ENCODE results near the gene NPIPA5. TPM values are rescaled to one million over a fixed set of nuclear protein-coding genes. Genes with fewer than 3 reads are reported as not detected.
"Not testable (repeated sequence)": the region's sequence is repeated elsewhere in the genome, so short reads cannot be mapped to it uniquely, and the experiment has no call there.

The NPIPA5 gene
- total RNA-seq, 1 donor from 2014 or later, result 16.0 TPM

- H3K36me3 Mint-ChIP-seq (ENCODE audit: low read depth); H3K27ac Mint-ChIP-seq; H3K9me3 Mint-ChIP-seq; H3K4me3 Mint-ChIP-seq (ENCODE audit: low read depth); H3K4me1 Mint-ChIP-seq (ENCODE audit: low read depth); H3K27me3 Mint-ChIP-seq (ENCODE audit: low read depth); DNase-seq (ENCODE audit: low spot score); intact Hi-C loops (cut with micrococcal nuclease): not testable (repeated sequence)
Measured at GRCh38 chr16:15357495-15357894, 20.6 kb downstream of the NPIPA5 start.

DNA sequence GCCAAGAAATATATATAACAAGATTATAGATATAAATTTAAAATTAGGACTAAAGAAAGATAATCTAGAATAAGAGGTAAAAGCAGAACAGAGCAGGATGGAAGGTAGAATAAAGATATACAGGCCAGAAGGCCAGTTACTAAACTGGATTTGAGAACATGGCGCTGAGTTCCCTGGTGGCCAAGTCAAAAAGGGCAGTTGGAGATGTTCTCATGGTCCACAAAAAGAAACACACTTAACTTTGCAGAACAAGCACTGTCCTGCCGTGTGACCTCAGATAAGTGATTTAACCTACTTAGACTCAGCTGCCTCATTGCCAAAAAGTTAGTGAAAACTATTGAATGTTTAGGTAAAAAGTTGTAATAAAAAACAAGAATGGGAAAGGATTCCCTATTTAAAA lies 23.2 kb downstream of the NPIPA5 start:
- intact Hi-C loops (cut with micrococcal nuclease); H3K9me3 Mint-ChIP-seq; H3K27me3 Mint-ChIP-seq (ENCODE audit: low read depth); H3K27ac Mint-ChIP-seq; H3K36me3 Mint-ChIP-seq (ENCODE audit: low read depth); H3K4me1 Mint-ChIP-seq (ENCODE audit: low read depth); DNase-seq (ENCODE audit: low spot score); H3K4me3 Mint-ChIP-seq (ENCODE audit: low read depth): not testable (repeated sequence)

DNA sequence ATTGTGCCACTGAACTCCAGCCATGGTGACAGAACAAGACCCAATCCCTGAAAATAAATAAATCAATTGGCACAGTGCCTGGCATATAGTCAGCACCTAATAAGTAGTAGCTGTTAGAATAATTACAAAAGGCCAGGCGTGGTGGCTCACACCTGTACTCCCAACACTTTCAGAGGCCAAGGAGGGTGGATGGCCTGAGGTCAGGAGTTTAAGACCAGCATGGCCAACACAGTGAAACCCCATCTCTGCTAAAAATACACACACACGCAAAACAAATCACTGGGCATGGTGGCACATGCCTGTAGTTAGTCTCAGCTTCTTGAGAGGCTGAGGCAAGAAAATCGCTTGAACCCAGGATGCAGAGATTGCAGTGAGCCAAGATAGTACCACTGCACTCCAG lies 25.2 kb downstream of the NPIPA5 start:
- H3K4me3 Mint-ChIP-seq (ENCODE audit: low read depth); H3K27me3 Mint-ChIP-seq (ENCODE audit: low read depth); H3K9me3 Mint-ChIP-seq; H3K36me3 Mint-ChIP-seq (ENCODE audit: low read depth); H3K4me1 Mint-ChIP-seq (ENCODE audit: low read depth); intact Hi-C loops (cut with micrococcal nuclease); DNase-seq (ENCODE audit: low spot score); H3K27ac Mint-ChIP-seq: not testable (repeated sequence)

DNA sequence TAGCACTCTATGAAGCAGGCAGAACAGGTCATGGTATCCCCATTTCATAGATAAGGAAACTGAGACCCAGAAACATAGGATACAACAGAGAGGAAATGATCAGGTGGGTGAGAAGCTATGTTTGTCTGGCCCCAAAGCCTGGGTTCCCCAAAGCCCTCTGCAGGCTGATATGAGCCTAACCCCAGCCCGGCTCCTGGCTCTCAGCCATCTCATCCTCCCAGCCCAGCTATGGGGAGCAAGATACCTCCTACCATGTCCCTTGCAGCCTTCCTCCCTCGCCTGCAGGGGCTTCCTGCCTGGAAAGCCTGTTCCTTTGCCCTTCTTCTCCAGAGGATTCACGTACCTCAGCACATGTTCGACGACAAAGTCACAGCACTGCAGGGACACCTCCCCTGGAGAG lies 26.3 kb downstream of the NPIPA5 start:
- intact Hi-C loops (cut with micrococcal nuclease); H3K9me3 Mint-ChIP-seq; DNase-seq (ENCODE audit: low spot score); H3K36me3 Mint-ChIP-seq (ENCODE audit: low read depth); H3K4me1 Mint-ChIP-seq (ENCODE audit: low read depth); H3K27ac Mint-ChIP-seq; H3K27me3 Mint-ChIP-seq (ENCODE audit: low read depth); H3K4me3 Mint-ChIP-seq (ENCODE audit: low read depth): not testable (repeated sequence)

DNA sequence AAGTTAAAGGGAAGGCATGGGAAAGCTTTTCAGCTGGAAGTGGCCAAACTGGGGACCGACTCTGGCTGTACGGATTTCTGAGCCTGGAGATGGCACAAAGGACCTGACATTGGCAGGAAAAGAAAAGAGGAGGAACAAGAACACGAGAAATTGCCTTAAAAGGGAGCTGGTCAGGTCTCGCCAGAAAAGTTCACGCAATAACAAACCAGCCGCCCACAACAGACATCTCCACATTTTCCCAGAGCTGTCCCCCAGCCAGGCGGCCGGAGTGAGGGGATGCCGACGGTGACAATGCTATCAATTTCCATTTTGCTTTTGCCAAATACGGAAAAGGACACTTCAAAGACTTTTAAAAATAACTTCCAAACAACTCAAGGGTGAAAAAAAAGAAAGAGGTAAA lies 26.8 kb downstream of the NPIPA5 start:
- H3K9me3 Mint-ChIP-seq; H3K4me1 Mint-ChIP-seq (ENCODE audit: low read depth); intact Hi-C loops (cut with micrococcal nuclease); H3K4me3 Mint-ChIP-seq (ENCODE audit: low read depth); H3K27me3 Mint-ChIP-seq (ENCODE audit: low read depth); H3K36me3 Mint-ChIP-seq (ENCODE audit: low read depth); DNase-seq (ENCODE audit: low spot score); H3K27ac Mint-ChIP-seq: not testable (repeated sequence)

- intact Hi-C loops (cut with micrococcal nuclease); H3K4me3 Mint-ChIP-seq (ENCODE audit: low read depth): not testable (repeated sequence)
Measured at GRCh38 chr16:15348721-15349120, 29.4 kb downstream of the NPIPA5 start.

GRCh38 chr16:15342337-15342736 lies 35.8 kb downstream of the NPIPA5 start:
- H3K36me3 Mint-ChIP-seq (ENCODE audit: low read depth); H3K27ac Mint-ChIP-seq; H3K4me3 Mint-ChIP-seq (ENCODE audit: low read depth); H3K9me3 Mint-ChIP-seq; H3K4me1 Mint-ChIP-seq (ENCODE audit: low read depth); H3K27me3 Mint-ChIP-seq (ENCODE audit: low read depth); DNase-seq (ENCODE audit: low spot score); intact Hi-C loops (cut with micrococcal nuclease): not testable (repeated sequence)

More at GRCh38 chr16:15348721-15349120, 29.4 kb downstream of the NPIPA5 start:
- not testable (repeated sequence) for H3K36me3 Mint-ChIP-seq (ENCODE audit: low read depth); H3K27ac Mint-ChIP-seq; DNase-seq (ENCODE audit: low spot score); H3K9me3 Mint-ChIP-seq; H3K4me1 Mint-ChIP-seq (ENCODE audit: low read depth); H3K27me3 Mint-ChIP-seq (ENCODE audit: low read depth)

- DNase-seq (ENCODE audit: low spot score); H3K9me3 Mint-ChIP-seq; H3K4me1 Mint-ChIP-seq (ENCODE audit: low read depth); H3K36me3 Mint-ChIP-seq (ENCODE audit: low read depth); H3K4me3 Mint-ChIP-seq (ENCODE audit: low read depth); H3K27me3 Mint-ChIP-seq (ENCODE audit: low read depth); H3K27ac Mint-ChIP-seq; intact Hi-C loops (cut with micrococcal nuclease): not testable (repeated sequence)
Measured at GRCh38 chr16:15338986-15339385, 39.1 kb downstream of the NPIPA5 start.

DNA sequence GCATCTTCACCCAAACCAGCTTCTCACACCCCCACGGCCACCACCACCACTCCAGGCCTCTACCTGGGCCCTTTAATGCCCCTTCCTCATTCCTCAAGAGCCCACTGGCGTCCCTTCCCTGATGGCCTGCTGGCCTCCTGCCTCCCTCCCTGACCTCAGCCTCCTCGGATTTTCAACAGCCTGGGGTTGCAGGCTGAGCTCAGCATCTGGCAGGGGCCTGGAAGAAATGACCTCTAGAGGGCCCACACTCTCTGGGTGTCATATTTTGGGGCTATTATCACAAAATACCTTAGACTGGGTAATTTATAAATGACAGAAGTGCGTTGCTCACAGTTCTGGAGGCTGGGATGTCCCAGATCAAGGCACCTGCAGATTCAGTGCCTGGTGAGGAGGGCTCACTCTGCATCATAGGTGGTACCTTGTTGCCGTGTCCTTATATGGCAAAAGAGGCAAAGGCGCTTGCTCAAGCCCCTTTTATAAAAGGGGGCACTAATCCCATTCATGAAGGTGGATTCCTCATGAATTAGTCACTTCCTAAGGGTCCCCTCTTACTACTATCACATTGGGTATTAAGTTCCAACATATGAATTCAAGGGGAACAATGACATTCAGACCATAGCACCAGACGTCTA lies 40.0 kb downstream of the NPIPA5 start:
- H3K36me3 Mint-ChIP-seq (ENCODE audit: low read depth); intact Hi-C loops (cut with micrococcal nuclease); H3K27ac Mint-ChIP-seq; H3K4me3 Mint-ChIP-seq (ENCODE audit: low read depth); H3K27me3 Mint-ChIP-seq (ENCODE audit: low read depth); DNase-seq (ENCODE audit: low spot score); H3K9me3 Mint-ChIP-seq; H3K4me1 Mint-ChIP-seq (ENCODE audit: low read depth): not testable (repeated sequence)

DNA sequence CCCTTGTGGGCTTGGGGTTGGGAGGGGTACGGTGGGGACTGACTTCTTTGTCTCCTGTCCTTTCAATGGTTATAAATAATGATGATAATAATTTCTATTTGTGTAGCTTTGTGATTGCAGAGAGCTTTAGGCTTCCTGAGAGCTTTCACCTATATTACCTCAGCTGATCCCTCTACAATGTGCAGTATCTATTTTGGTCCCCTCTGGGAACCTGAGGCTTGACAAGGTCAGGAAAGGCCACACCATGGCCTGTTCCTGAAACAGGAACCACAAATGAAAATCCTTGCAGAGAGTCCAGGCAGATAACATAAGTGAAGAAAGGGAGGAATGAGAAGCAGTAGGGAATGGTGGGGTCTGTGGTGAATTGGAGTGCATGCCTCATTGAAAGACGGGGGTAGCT lies 42.5 kb downstream of the NPIPA5 start:
- H3K36me3 Mint-ChIP-seq (ENCODE audit: low read depth); DNase-seq (ENCODE audit: low spot score); H3K9me3 Mint-ChIP-seq; H3K4me3 Mint-ChIP-seq (ENCODE audit: low read depth); H3K27me3 Mint-ChIP-seq (ENCODE audit: low read depth); intact Hi-C loops (cut with micrococcal nuclease); H3K4me1 Mint-ChIP-seq (ENCODE audit: low read depth); H3K27ac Mint-ChIP-seq: not testable (repeated sequence)

GRCh38 chr16:15333969-15334368 lies 44.1 kb downstream of the NPIPA5 start:
- H3K36me3 Mint-ChIP-seq (ENCODE audit: low read depth); H3K27ac Mint-ChIP-seq; H3K27me3 Mint-ChIP-seq (ENCODE audit: low read depth); H3K4me1 Mint-ChIP-seq (ENCODE audit: low read depth); H3K9me3 Mint-ChIP-seq; DNase-seq (ENCODE audit: low spot score); intact Hi-C loops (cut with micrococcal nuclease); H3K4me3 Mint-ChIP-seq (ENCODE audit: low read depth): not testable (repeated sequence)

DNA sequence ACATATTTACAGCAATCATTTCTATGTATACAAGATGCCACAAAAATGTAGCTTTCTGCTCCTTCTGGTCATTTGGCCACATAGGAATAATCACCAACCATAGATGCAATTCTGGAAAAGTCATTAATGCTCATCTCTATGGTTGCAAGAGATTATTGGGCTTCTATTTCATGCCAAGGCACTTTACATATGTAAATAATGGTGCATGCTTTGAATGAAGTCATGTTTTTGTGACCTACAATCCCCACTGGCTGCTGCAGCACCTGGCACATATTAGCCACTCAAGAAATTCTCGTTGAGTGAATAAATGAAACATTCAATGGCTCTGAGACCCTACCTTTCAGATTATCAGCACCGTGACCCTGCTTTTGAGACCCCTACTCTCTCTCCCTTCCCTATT lies 47.1 kb downstream of the NPIPA5 start:
- H3K36me3 Mint-ChIP-seq (ENCODE audit: low read depth); H3K27me3 Mint-ChIP-seq (ENCODE audit: low read depth); intact Hi-C loops (cut with micrococcal nuclease); H3K4me1 Mint-ChIP-seq (ENCODE audit: low read depth); H3K4me3 Mint-ChIP-seq (ENCODE audit: low read depth); DNase-seq (ENCODE audit: low spot score); H3K27ac Mint-ChIP-seq; H3K9me3 Mint-ChIP-seq: not testable (repeated sequence)

DNA sequence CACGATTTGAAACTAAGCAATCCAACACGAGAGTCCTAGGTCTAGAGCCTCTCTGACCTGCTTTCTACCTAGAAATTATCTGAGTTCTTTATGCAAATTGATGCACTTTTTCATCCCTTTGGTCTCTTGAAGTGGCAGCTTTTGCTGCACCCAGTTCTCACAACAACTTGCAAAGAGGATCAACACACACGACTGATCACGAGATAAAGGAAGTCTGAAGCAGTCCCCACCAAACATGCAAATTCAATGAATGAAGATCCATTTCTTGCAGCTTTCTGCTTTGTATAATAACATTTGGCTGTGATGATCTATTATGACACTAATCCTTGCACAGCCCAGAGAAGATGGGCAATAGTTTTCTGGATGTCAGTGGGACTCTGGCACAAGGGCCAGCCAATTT lies 53.1 kb downstream of the NPIPA5 start:
- H3K27me3 Mint-ChIP-seq (ENCODE audit: low read depth); DNase-seq (ENCODE audit: low spot score); H3K36me3 Mint-ChIP-seq (ENCODE audit: low read depth); H3K4me1 Mint-ChIP-seq (ENCODE audit: low read depth); H3K27ac Mint-ChIP-seq; intact Hi-C loops (cut with micrococcal nuclease); H3K4me3 Mint-ChIP-seq (ENCODE audit: low read depth); H3K9me3 Mint-ChIP-seq: not testable (repeated sequence)

GRCh38 chr16:15323373-15323772 lies 54.7 kb downstream of the NPIPA5 start:
- not testable (repeated sequence) for DNase-seq (ENCODE audit: low spot score)

More at GRCh38 chr16:15323373-15323772, 54.7 kb downstream of the NPIPA5 start:
- H3K27me3 Mint-ChIP-seq (ENCODE audit: low read depth); intact Hi-C loops (cut with micrococcal nuclease); H3K36me3 Mint-ChIP-seq (ENCODE audit: low read depth); H3K4me1 Mint-ChIP-seq (ENCODE audit: low read depth); H3K9me3 Mint-ChIP-seq; H3K27ac Mint-ChIP-seq; H3K4me3 Mint-ChIP-seq (ENCODE audit: low read depth): not testable (repeated sequence)
